Measurements from ENCODE around the gene PPARD.

DNA sequence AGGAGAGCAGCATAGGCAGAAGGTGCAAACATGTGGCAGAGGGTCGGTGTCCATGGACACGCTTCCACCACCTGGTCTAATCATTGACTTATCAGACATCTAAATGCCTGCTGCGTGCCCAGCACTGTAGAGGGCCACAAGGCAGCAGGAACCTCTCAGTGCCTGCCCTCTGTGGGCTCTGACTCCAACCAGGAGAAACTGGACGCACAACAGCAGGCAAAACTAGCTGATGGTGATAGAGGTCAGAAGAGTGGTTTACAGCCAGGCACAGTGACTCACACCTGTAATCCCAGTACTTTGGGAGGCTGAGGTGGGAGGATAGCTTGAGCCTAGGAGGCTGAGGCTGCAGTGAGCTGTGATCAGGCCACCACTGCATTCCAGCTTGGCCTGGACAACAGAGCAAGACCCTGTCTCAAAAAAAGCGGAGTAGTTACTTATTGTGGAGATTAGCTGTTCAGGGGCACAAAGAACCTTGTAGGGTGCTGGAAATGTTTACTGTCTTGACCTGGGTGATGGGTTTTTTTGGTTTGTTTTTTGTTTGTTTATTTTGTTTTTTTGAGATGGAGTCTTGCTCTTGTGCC, 46.5 kb downstream of the PPARD start:
- TF ChIP-seq, protein P1, sequence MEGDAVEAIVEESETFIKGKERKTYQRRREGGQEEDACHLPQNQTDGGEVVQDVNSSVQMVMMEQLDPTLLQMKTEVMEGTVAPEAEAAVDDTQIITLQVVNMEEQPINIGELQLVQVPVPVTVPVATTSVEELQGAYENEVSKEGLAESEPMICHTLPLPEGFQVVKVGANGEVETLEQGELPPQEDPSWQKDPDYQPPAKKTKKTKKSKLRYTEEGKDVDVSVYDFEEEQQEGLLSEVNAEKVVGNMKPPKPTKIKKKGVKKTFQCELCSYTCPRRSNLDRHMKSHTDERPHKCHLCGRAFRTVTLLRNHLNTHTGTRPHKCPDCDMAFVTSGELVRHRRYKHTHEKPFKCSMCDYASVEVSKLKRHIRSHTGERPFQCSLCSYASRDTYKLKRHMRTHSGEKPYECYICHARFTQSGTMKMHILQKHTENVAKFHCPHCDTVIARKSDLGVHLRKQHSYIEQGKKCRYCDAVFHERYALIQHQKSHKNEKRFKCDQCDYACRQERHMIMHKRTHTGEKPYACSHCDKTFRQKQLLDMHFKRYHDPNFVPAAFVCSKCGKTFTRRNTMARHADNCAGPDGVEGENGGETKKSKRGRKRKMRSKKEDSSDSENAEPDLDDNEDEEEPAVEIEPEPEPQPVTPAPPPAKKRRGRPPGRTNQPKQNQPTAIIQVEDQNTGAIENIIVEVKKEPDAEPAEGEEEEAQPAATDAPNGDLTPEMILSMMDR (IDR thresholded peaks at IDR 0.05; ENCODE audit: poor library complexity), result no peak
- TF ChIP-seq EZH2 (IDR thresholded peaks at IDR 0.05; ENCODE audit: borderline replicate concordance), result no peak
